Raji (cell line): Measurements from ENCODE around the gene CRB1.

Experiments used
- POLR2A ChIP-seq: IDR thresholded peaks from 2 replicates; pipeline ENCODE4 v1.6.1; 2011; ENCODE audit warnings: low read depth, low read length, control low read depth; ENCODE audit not compliant: insufficient read depth

CRB1 gene

DNA sequence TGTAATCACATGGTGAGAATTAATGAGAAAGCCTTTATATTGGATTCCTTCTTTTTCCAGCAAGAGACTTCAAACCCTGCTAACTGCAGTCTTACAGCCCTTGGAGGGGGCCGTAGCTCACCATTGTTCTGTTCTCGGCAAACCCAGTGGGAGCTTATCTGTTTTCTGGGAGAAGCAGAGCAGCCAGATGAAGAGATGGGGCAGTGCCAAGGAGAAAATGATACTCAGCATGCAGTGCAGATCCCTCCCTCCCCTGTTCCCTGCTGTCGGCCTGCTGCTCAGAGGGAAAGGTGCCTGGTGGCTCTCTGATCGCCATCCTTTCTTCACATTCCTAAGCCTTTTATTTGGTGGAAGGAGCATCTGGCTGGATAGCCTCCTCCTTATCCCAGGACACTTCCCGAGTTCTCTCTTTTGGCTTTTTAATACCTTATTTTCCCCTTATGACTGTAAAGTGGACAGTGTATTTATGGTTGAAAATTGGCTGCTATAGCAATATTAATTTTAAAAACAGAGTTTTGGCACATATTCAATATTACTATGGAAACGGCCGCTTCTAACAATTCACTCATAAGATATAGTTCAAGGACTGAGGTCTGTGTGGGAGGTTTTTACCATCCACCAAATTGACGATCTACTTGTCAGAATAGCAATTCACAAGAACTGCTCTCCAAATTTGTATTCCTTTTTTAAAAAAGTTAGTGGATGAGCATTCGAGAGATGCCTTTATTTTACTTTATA lies 203.4 kb downstream of the CRB1 start:
- no peak for TF ChIP-seq POLR2A

DNA sequence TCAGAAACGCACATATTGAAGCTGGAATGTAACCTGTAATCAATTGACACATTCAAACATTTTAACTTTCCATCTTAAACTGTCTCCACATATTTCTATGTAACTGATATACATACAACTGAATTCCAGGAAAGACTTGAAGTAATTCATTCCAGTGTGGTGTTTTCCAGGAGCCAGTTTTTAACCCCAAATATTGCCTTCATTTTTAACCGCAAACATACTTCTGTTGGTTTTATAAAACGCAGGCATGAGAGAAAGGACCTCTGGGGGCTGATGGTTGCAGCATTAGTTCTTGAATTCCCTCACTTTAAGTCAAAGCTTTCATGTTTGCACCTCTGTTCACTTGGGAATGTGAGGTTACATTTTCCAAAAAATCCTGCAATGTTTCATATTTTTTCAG lies 204.1 kb downstream of the CRB1 start:
- no peak for TF ChIP-seq POLR2A

DNA sequence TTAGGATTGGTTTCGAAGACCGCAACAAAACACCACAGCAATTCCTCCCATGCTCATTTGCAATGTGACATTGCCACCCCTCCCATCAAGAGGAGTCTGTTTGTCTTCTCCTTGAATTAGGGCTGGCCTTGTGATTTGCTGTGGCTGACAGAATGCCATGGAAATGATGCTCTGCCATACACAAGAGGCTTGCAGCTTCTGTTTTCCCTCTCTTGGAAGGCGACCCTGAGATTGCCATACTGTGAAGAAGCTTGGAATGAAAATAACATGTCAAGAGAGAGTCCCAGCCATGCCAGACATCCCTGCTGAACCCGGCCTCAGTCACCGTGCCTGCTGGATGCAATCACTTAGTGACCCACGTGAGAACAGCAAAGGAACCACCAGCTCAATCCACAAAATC lies 212.4 kb downstream of the CRB1 start:
- TF ChIP-seq POLR2A, result no peak

DNA sequence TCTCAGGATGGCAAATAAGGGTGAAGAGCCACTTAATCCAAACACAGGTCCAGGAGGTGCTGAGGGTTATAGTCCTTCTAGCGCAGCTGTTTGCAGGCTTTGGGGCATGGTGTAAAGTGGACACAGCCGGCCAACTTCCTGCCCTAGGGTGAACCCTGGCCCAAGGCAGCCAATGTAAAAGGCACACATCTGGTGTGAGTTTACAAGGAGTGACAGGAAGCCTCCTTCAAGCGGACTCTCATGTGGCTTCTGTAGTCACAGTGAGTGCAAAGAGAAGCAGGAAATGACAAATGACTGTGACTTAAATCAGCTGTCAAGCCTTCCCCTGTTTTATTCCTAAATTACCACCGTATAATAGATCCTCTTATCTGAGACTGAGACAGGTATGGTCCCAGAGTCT lies 213.0 kb downstream of the CRB1 start:
- no peak for TF ChIP-seq POLR2A

DNA sequence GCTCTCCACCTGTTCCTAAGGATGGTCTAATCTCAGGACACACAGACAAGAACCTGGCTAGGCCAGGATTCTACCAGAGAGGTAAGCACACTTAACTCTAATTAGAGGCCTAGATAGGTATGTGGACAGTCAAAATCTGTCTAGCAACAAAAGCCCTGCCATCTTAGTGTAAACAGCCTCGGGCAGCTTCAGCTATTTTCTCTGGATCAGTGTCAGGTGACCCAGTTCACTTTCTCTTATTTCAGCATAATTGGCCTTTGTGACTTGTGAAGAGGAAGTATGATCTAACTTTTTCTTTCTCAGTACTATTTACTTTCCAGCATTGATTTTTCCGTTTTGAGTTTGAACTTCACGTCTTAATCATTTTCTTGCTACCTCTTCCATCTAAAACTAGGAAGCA lies 217.7 kb downstream of the CRB1 start:
- no peak for TF ChIP-seq POLR2A

DNA sequence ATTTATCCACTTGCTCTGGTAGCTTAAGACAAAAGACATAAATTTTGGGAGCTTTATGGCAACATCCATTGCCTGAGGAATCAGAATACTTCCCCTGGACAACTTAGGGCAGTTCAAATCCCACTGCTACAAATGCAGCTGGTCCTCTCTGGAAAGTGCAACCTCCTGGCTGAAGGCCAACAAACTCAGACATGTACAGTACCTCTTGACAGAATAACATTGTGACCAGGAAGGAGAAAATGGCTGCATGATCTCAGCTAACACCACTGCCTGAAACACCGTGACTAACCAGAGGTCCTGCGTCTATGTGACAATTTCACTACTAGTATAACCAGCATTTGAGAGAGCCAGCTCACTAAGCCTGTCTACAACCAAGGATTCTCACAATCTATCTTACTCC lies 218.9 kb downstream of the CRB1 start:
- TF ChIP-seq POLR2A, result no peak

DNA sequence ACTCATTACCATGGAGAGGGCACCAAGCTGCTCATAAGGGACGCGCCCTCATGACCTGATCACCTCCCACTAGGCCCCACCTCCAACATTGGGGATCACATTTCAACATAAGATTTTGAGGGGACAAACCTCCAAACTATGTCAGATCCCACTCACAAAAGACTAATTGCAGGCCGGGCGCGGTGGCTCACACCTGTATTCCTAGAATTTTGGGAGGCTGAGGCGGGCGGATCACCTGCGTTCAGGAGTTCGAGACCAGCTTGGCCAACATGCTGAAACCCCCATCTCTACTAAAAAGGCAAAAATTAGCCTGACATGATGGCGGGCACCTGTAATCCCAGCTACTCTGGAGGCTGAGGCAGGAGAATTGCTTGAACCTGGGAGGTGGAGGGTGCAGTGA lies 228.7 kb downstream of the CRB1 start:
- no peak for TF ChIP-seq POLR2A

DNA sequence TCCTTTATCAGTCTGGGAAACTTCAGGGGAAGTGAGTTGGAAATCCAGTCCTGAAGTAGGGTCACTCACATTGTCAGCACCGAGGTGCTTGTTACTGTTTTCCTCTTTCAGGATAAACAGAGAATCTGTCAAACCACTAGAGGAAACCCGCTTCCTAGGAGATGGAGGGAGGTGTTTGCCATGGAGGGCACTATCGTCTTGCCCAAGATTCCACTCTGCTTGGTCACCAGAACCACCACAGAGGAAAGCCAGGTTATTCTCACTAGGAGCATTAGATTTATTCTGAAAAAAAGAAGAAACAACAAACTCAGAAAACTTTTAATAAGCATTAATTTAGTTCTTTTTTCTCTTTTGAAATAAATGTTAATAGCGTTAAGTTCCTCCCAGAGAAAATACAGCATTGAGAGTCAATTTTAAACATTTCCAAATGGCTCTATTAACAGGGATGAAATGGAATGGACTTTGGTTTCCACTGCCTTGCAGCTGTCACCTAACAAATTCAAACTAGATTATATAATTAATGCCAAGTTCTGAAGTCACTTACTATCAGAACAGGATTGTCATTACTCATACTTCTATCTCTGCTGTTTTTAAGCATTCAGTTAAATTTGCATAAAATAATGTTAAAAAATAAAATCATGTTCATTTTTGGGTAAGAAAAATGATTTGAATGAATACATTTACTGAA lies 242.8 kb downstream of the CRB1 start:
- TF ChIP-seq POLR2A, result no peak

DNA sequence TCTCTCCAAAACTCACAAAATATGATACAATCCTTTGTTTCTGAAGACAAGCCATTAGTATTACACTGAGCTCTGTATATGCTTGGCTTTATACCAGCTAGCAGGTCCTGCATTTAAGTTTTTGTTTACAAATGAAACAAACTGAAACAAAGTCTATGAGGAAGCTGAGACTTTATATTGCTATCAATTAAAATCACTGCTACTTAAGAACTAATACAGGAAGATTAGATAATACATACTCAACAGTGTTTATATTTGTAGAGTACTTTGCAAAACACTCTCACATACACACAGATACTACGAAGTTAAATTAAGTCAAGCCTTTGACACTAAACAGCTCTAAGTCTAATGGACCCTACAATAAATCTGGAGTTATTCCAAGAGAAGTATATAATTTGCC lies 247.4 kb downstream of the CRB1 start:
- no peak for TF ChIP-seq POLR2A

DNA sequence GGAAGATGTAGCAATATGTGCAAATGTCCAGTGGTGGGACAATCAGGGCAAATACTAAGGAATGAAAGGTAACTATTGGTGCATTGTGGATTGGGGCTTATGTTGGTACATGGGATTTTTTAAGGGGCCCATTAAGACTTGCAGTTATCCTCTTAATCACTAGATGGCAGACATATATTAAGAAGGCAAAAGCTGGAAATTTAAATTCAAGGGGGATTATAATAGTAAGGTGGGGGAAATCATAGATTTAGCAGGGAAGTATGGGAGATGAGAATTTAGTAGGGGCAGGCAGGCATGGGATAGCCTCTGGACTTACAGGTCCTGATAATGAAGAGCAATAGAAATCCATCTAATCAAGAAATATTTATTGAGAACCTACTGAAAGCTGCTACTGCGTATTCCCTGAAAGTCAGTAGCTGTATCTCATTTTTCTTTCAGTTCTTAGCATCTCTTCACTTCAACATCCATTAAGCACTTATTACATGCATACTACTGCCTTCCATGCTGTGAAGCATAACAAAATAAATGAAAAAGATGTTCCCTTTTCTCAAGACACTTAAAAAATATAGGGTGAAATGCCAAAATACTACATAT lies 251.8 kb downstream of the CRB1 start:
- no peak for TF ChIP-seq POLR2A

DNA sequence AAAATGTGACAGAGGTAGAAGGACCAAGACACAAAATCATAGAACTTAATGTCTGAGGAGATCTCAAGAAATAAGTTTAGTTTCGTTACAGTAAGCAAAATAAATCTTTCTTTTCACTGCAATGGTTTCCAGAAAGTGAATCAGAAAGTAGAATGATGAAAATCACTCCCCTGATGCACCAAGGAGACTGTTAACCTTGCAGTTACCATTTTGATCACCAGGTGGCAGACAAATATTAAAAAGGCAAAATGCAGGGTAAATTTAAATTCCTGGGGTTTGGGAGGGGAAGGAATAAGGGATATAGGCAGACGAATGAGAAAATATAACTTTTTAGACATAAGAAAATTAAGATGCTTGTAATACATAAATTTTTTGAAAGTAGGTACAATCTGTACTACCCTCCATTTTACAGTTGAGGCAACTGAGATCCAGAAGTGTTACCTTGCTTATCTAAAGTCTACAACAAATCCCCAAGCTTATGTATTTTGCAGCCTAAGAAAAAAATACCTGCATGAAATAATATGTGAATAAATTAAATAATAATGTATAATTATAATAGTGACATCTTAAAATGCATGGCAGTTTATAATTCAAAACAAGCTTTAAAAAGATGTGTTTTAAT lies 253.2 kb downstream of the CRB1 start:
- TF ChIP-seq POLR2A, result no peak

DNA sequence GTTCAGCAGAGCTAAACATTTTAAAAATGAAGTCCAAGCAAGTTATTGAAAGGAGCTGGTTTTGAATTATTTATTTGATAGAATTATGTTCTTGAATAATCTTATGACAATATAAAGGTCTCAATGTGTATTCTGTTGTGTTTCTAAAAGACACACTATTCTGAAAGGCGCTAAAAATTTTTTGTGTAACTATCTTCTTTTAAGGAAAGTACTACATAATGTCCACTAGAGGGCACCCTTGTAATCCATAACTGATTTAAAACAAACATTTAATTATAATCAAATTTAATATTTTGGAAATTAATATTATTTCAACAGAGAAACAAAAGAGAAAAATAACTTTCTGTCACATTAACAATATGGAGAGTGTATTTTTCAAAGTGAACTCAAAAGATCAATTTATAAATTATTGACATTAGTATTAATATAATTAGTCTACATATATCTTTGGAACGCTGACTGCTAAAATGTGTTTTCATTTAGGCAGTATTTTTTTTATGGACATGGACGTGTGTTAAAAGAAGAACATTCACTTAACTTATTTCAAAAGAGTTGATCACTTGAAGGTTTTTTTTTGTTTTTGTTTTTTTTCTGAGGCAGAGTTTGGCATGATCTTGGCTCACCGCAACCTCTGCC lies 258.8 kb downstream of the CRB1 start:
- TF ChIP-seq POLR2A, result no peak
